ENCODE data around the gene NDUFB8.

GRCh38 chr10:100524638-100525037 is 5.0 kb downstream of the NDUFB8 start:
- TF ChIP-seq POLR2A (IDR thresholded peaks at IDR 0.05; ENCODE audit: low read depth, low read length) (no peak), ELK1 (IDR thresholded peaks at IDR 0.05; ENCODE audit: borderline replicate concordance, low read depth, low read length) (no peak), RCOR1 (IDR thresholded peaks at IDR 0.05; ENCODE audit: insufficient replicate concordance, low read length) (no peak), MAFK (IDR thresholded peaks at IDR 0.05; ENCODE audit: low read depth, low read length) (no peak), USF2 (IDR thresholded peaks at IDR 0.05; ENCODE audit: low read depth, low read length) (no peak), CEBPB (IDR thresholded peaks at IDR 0.05; ENCODE audit: low read depth, low read length) (no peak)
- TF ChIP-seq, protein P1, sequence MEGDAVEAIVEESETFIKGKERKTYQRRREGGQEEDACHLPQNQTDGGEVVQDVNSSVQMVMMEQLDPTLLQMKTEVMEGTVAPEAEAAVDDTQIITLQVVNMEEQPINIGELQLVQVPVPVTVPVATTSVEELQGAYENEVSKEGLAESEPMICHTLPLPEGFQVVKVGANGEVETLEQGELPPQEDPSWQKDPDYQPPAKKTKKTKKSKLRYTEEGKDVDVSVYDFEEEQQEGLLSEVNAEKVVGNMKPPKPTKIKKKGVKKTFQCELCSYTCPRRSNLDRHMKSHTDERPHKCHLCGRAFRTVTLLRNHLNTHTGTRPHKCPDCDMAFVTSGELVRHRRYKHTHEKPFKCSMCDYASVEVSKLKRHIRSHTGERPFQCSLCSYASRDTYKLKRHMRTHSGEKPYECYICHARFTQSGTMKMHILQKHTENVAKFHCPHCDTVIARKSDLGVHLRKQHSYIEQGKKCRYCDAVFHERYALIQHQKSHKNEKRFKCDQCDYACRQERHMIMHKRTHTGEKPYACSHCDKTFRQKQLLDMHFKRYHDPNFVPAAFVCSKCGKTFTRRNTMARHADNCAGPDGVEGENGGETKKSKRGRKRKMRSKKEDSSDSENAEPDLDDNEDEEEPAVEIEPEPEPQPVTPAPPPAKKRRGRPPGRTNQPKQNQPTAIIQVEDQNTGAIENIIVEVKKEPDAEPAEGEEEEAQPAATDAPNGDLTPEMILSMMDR (conservative IDR thresholded peaks at IDR 0.05; ENCODE audit: low read depth, low read length): no peak

Data from IMR-90 (cell line).